Neutrophil (primary cell): ENCODE results near the gene CNN1.
"Not testable (repeated sequence)": the region's sequence is repeated elsewhere in the genome, so short reads cannot be mapped to it uniquely, and the experiment has no call there.

ENCODE experiments used
- H3K27ac ChIP-seq: fragments of 200-600 bp; sonication (generic); 2 replicates; pipeline ENCODE4 v1.5.1; 2016; ENCODE audit warnings: mild to moderate bottlenecking, moderate library complexity
- H3K27me3 ChIP-seq: fragments of 200-600 bp; sonication (generic); 2 replicates; pipeline ENCODE4 v1.6.0; 2016; ENCODE audit warnings: mild to moderate bottlenecking
- H3K36me3 ChIP-seq: fragments of 200-600 bp; sonication (generic); 2 replicates; pipeline ENCODE4 v1.5.1; 2017
- H3K4me1 ChIP-seq, 2 experiments: fragments of 200-600 bp in 1 of 2; sonication (generic) in 1 of 2; 1 replicate in 1 of 2; 2 replicates in 1 of 2; pipeline versions ENCODE4 v1.5.1 to v1.6.1; 2013 to 2016; ENCODE audit warnings: low read depth in 1 of 2, low read length in 1 of 2, mild to moderate bottlenecking in 1 of 2, moderate library complexity in 1 of 2; ENCODE audit not compliant: control insufficient read depth in 1 of 2, insufficient read depth in 1 of 2
- H3K4me3 ChIP-seq, 2 experiments: fragments of 200-600 bp in 1 of 2; sonication (generic) in 1 of 2; 1 replicate in 1 of 2; 2 replicates in 1 of 2; pipeline ENCODE4 v1.5.1; 2013 to 2016; ENCODE audit warnings: low read depth in 1 of 2, low read length in 1 of 2, mild to moderate bottlenecking in 1 of 2, moderate library complexity in 1 of 2
- H3K9me3 ChIP-seq: fragments of 200-600 bp; sonication (generic); 2 replicates; pipeline ENCODE4 v1.5.1; 2016
- CTCF ChIP-seq: fragments of 200-600 bp; sonication (generic); IDR thresholded peaks from 2 replicates; pipeline ENCODE4 v1.5.1; 2016; ENCODE audit warnings: antibody characterized with exemption

CNN1 gene

DNA sequence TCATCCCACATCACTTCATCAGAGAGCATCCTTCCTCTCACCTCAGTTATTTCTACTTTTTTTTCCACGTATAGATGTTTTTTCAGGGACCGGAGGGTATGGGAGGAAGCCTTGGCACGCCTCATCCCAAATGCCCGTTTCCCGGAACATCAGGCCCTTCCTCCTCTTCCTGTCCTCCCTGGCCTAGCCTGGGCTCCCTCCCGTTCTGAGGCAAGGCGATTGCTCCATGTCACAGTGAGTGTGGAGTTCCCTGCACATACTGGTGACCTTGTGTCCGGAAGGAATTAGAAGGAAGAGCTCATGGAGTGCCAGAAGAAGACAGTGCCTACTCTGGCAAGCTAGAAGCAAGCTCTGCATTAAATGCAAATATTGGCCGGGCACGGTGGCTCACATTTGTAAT, 57.5 kb downstream of the CNN1 start:
- Histone ChIP-seq H3K27ac (no peak overlapping the region), H3K27me3 (no peaks in the 10 kb centered on the region), H3K4me1 (peaks cover 13 to 14% of the 10 kb centered on the region in 2 experiments), H3K4me3 (no peak overlapping the region), H3K36me3 (no peaks in the 10 kb centered on the region), H3K9me3 (no peaks in the 10 kb centered on the region)
- TF ChIP-seq CTCF, result no peak

DNA sequence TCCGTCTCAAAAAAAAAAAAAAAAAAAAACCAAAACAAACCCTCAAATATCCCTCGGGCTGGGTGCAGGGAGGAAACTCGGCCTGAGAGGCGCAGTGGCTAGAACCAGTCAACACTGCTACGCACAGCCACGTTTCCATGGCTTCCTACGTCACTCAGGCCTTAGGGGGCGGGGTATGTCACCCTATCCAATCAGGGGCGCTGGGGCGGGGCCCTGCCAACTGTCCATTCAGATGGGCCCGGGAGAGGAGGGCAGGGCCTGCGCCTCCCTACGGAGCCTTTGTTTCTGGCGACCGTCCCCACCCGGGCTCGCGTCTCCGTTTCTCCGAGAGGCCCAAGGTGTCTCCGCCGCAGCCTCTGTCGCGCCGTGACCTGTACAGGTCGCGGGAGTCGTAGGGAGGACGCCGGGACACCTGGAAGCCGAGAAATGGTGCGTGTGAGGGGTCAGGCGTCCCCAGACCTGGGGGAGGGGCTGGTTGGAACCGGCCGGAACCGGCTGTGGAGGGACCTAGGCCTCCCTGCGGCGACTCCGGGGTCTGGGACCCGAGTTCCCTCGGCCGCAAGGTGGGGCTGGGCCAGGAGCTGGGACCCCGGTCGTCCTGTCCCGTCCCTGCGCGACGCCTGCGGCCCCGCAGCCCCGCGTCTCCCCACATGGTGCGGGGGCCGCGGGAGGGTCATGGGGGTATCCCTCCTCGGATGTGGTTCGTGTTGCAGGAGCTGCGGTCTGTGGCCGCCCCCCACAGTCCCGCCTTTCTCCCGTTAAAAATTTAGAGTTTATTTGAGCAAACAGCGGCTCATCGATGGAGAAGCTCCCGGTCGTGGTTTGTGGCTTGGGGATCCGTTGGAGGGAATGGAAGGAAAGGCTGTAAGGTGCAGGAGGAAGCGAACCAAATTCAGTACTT, 58.8 kb downstream of the CNN1 start, which contains the start of gene ZNF627:
Gene ZNF627, plus strand, starts transcription at position 282 of the 901 bp plus-strand sequence. Its CDS starts 145 bp downstream, at position 427.
- peak within 1 kb of the TSS; percentile 92 to 94 for H3K4me3 ChIP-seq
- peak; percentile 65 for TF ChIP-seq CTCF
- H3K9me3 ChIP-seq, result no peaks in the 10 kb centered on the region
- H3K27ac ChIP-seq, result peak within 1 kb of the TSS; percentile 87
- H3K4me1 ChIP-seq, result peaks cover 13 to 14% of the 10 kb centered on the region in 2 experiments
- no peaks in the 10 kb centered on the region for H3K36me3 ChIP-seq
- no peaks in the 10 kb centered on the region for H3K27me3 ChIP-seq

- TF ChIP-seq CTCF, result no peak
- H3K4me3 ChIP-seq, result peak overlapping the region; percentile 92 to 94
- no peaks in the 10 kb centered on the region for H3K9me3 ChIP-seq
- H3K27me3 ChIP-seq, result no peaks in the 10 kb centered on the region
- H3K27ac ChIP-seq, result peak overlapping the region; percentile 87
- no peaks in the 10 kb centered on the region for H3K36me3 ChIP-seq
- peaks cover 13 to 14% of the 10 kb centered on the region in 2 experiments for H3K4me1 ChIP-seq
Measured at GRCh38 chr19:11598103-11598483, 59.4 kb downstream of the CNN1 start.

DNA sequence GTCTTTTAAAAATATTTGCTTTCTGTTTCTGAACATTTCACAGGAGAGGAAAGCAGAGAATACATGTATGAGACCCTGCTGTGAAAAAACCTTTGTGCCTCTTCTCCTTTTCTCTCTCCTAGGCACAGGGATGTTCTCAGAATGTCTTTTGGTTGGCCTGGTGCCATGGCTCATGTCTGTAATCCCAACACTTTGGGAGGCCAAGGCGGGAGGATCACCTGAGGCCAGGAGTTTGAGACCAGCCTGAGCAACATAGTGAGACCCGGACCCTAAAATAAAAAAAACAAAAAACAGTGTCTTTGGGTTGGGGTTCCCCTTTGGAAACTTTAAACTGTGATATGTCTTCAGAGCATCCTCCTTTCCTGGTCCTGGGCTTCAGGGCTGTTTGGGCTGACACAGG, 60.1 kb downstream of the CNN1 start:
- Histone ChIP-seq H3K27ac (no peak overlapping the region), H3K36me3 (no peaks in the 10 kb centered on the region), H3K4me3 (no peak overlapping the region), H3K27me3 (no peaks in the 10 kb centered on the region), H3K4me1 (peaks cover 13 to 14% of the 10 kb centered on the region in 2 experiments), H3K9me3 (no peaks in the 10 kb centered on the region)
- no peak for TF ChIP-seq CTCF

GRCh38 chr19:11599704-11600103, 61.1 kb downstream of the CNN1 start:
- not testable (repeated sequence) for H3K9me3 ChIP-seq, H3K36me3 ChIP-seq, H3K4me3 ChIP-seq, H3K27ac ChIP-seq, H3K27me3 ChIP-seq
- peaks cover 13 to 14% of the 10 kb centered on the region in 2 experiments for H3K4me1 ChIP-seq
